ENCODE measurements around the gene C2CD5.
A peak's percentile ranks its signal among the peaks of the same experiment; 100 is the strongest.

C2CD5 gene

DNA sequence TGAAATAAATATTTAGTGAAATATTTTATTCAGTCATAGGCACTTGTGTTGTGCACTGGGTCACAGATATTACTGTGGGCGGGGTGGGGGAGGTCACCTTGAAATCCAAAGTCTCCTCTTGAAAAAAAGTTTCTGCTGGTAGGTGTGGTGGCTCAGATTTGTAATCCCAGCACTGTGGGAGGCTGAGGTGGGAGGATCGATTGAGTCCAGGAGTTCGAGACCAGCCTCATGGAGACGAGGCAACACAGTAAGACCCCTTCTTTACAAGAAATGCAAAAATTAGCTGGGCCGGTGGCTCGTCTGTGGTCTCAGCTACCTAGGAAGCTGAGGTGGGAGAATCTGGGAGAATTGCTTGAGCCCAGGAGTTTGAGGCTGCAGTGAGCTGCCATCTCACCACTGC, 913 bp upstream of the C2CD5 start:
- DNase-seq (ENCODE audit: low spot score): no peak
- H3K27ac ChIP-seq: no peak overlapping the region
- TF ChIP-seq CTCF (conservative IDR thresholded peaks at IDR 0.05; ENCODE audit: low read depth): no peak
- ChIA-PET POLR2A (ENCODE audit: low non-redundant PET) (no interaction called here), CTCF (no interaction called here)

DNA sequence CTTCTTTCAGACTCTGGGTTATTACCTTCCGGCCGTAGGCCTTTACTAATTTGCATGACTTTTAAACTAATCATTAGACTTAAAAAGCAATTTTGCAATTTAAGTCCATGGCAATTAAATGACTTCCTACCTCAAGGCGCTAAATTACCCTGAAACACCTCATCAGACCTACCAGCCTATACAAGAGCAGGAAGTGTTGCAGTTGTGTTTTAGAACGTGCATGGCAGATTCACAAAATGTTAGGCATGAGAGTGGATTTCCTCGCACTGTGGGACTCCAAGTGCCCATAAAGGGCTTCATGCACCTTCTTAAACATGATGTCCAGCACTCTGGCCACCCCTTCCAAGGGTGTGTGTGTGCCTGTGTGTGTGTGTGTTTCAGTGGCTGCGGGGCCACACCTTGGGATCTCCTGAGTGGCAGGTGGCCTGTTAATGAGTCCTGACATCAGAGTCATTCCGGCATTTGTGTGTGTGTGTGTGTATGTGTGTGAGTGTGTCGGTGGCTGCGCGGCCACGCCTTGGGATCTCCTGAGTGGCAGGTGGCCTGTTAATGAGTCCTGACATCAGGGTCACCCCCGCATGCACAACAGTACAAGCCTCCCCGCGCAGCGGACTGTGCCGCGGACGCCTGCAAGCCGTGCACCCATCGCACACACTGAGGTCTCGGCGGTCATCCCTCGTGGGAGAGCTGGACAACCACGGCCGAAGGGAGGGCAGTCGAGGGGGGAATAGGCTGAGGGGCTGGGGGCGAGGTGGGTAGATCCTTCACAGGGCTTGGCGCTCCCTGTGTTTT, 900 bp downstream of the C2CD5 start:
- peak overlapping the region; percentile 83 for H3K27ac ChIP-seq
- ChIA-PET CTCF (no interaction called here), POLR2A (ENCODE audit: low non-redundant PET) (interaction anchor here (0.6 to 0.7 kb wide), 2 partner anchors 72 kb away, joined by 3 to 4 read pairs; no protein-coding TSS in a partner anchor)
- DNase-seq (ENCODE audit: low spot score): no peak
- TF ChIP-seq CTCF (conservative IDR thresholded peaks at IDR 0.05; ENCODE audit: low read depth): no peak

DNA sequence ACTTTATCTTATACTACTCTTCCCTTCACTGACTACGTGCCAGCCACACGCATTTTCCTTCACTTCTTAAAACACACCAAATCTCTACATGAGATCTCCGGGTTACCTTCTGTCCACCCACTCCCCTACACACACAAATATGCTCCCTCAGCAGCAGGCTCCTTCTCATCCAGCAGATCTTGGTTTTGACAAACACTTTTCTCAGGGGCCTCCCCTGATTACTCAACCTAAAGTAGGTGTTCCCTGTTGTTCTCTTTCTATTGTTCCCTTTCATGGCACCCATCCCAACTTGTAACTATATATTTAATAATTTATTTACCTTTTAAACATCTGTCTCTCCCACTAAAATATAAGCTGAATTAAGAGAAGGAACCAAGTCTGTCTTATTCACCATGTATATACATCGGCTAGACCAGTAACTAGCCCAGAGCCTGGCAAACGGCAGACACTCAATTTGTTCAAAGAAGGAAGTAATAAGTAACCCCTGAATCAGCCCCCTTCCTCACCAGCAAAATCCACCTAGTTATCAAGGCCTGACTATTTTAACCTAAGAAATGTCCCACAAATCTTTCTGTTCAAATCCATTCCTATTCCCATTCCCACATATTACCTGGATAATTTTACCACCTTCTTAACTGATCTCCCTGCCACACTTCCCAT, 2.7 kb downstream of the C2CD5 start:
- no peak for DNase-seq (ENCODE audit: low spot score)
- TF ChIP-seq CTCF (conservative IDR thresholded peaks at IDR 0.05; ENCODE audit: low read depth): no peak
- H3K27ac ChIP-seq: no peak overlapping the region
- ChIA-PET CTCF (interaction anchor here (0.6 kb wide), 1 partner anchor 104 kb away, joined by 3 read pairs; no protein-coding TSS in a partner anchor), POLR2A (ENCODE audit: low non-redundant PET) (no interaction called here)

- ChIA-PET POLR2A (ENCODE audit: low non-redundant PET) (no interaction called here), CTCF (no interaction called here)
- DNase-seq (ENCODE audit: low spot score): no peak
- H3K27ac ChIP-seq: no peak overlapping the region
- TF ChIP-seq CTCF (conservative IDR thresholded peaks at IDR 0.05; ENCODE audit: low read depth): no peak
Observed at GRCh38 chr12:22539055-22539454, 5.3 kb downstream of the C2CD5 start.

- CTCF ChIA-PET: interaction anchor here (0.6 kb wide), 1 partner anchor 11 kb away, joined by 4 read pairs; no protein-coding TSS in a partner anchor
- H3K27ac ChIP-seq: no peak overlapping the region
Observed at GRCh38 chr12:22538311-22538710, 6.0 kb downstream of the C2CD5 start.

More at GRCh38 chr12:22538311-22538710, 6.0 kb downstream of the C2CD5 start:
- TF ChIP-seq CTCF (conservative IDR thresholded peaks at IDR 0.05; ENCODE audit: low read depth): no peak
- DNase-seq (ENCODE audit: low spot score): no peak
- POLR2A ChIA-PET (ENCODE audit: low non-redundant PET): no interaction called here

Measured in RWPE1 (cell line).